Transverse colon (tissue), 4 donors: Measurements from ENCODE around the gene SCAMP3.

ENCODE experiments used
- POLR2AphosphoS5 ChIP-seq, 3 donors: sonication (generic); formaldehyde crosslinking; IDR thresholded peaks; one replicate each; pipeline ENCODE4 v1.6.1; 2016; ENCODE audit warnings: antibody characterized with exemption in 3 of 3
- TF ChIP-seq, protein P1 (sequence below), 5 experiments: fragments of 200-600 bp in 3 of 5; fragments of 450-650 bp in 2 of 5; sonication (generic) in 3 of 5; IDR thresholded peaks; 1 replicate in 2 of 5; 2 replicates in 3 of 5; pipeline ENCODE4 v1.5.1; 2016 to 2017; ENCODE audit warnings: antibody characterized with exemption in 5 of 5, inconsistent platforms in 3 of 5, mild to moderate bottlenecking in 2 of 5, moderate library complexity in 1 of 5

DNA sequence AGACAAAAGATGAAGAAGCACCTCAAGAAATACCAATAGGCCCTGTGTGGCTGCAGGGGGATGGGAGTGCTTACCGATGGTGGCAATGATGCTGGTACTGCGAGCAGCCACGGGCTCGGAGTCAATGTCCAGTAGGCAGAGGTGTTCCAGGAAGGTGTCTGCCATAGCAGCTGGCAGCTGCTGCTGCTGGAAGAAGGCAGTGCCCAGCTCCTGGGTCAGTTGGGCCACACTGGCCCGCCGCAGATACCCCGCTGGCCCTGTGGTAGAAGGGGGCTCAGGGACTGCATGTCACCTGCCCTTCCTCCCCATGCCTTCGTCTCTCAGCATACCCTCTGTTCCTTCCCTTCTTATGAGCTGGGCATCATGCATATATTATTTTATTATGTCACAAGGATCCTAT, 37.9 kb upstream of the SCAMP3 start:
- TF ChIP-seq, protein P1, sequence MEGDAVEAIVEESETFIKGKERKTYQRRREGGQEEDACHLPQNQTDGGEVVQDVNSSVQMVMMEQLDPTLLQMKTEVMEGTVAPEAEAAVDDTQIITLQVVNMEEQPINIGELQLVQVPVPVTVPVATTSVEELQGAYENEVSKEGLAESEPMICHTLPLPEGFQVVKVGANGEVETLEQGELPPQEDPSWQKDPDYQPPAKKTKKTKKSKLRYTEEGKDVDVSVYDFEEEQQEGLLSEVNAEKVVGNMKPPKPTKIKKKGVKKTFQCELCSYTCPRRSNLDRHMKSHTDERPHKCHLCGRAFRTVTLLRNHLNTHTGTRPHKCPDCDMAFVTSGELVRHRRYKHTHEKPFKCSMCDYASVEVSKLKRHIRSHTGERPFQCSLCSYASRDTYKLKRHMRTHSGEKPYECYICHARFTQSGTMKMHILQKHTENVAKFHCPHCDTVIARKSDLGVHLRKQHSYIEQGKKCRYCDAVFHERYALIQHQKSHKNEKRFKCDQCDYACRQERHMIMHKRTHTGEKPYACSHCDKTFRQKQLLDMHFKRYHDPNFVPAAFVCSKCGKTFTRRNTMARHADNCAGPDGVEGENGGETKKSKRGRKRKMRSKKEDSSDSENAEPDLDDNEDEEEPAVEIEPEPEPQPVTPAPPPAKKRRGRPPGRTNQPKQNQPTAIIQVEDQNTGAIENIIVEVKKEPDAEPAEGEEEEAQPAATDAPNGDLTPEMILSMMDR (IDR thresholded peaks at IDR 0.05): no peak
- TF ChIP-seq POLR2AphosphoS5 (IDR thresholded peaks at IDR 0.05): no peak
